PFSK-1 (cell line): Measurements from ENCODE around the gene MC1R.

Experiments used
- POLR2AphosphoS5 ChIP-seq: IDR thresholded peaks from 2 replicates; pipeline ENCODE4 v1.6.1; 2012; ENCODE audit warnings: low read depth, mild to moderate bottlenecking, control low read depth, low read length, moderate library complexity
- SIN3A ChIP-seq: IDR thresholded peaks from 2 replicates; pipeline ENCODE4 v1.6.1; 2012; ENCODE audit warnings: mild to moderate bottlenecking, low read length, moderate library complexity, borderline replicate concordance; ENCODE audit not compliant: insufficient read depth
- TAF1 ChIP-seq: IDR thresholded peaks from 2 replicates; pipeline ENCODE4 v1.6.1; 2012; ENCODE audit warnings: low read length, control low read depth, borderline replicate concordance; ENCODE audit not compliant: insufficient read depth
- TF ChIP-seq, protein P1 (sequence below), 2 experiments: IDR thresholded peaks; 2 replicates each; pipeline versions ENCODE4 v1.6.1 to v1.8.0; 2011 to 2012; ENCODE audit warnings: low read depth in 2 of 2, low read length in 2 of 2, control low read depth in 1 of 2, inconsistent platforms in 1 of 2, mild to moderate bottlenecking in 1 of 2, moderate library complexity in 1 of 2; ENCODE audit not compliant: insufficient read depth in 1 of 2

DNA sequence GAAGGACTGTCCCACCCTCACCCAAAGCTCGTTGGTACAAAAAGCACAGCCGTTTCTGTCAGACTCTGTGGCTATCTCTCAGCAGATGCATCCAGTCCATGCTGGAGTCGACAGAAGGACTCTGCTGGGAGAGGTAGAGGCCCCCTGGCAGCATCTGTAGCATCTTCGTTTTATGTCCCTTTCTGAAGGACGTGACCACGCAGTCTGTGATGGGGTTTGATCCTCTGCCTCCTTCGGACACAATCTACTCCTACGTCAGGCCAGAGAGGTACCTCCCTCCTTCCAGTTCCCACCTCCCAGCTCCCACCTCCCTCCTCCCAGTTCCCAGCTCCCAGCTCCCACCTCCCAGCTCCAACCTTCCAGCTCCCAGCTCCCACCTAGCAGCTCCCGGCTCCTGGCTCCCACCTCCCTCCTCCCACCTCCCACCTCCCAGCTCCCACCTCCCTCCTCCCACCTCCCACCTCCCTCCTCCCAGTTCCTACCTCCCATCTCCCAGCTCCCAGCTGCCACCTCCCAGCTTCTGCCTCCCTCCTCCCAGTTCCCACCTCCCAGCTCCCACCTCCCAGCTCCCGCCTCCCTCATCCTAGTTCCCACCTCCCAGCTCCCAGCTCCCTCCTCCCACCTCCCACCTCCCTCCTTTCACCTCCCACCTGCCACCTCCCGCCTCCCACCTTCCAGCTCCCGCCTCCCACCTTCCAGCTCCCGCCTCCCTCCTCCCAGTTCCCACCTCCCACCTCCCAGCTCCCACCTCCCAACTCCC, 11.4 kb upstream of the MC1R start:
- TF ChIP-seq, protein P1, sequence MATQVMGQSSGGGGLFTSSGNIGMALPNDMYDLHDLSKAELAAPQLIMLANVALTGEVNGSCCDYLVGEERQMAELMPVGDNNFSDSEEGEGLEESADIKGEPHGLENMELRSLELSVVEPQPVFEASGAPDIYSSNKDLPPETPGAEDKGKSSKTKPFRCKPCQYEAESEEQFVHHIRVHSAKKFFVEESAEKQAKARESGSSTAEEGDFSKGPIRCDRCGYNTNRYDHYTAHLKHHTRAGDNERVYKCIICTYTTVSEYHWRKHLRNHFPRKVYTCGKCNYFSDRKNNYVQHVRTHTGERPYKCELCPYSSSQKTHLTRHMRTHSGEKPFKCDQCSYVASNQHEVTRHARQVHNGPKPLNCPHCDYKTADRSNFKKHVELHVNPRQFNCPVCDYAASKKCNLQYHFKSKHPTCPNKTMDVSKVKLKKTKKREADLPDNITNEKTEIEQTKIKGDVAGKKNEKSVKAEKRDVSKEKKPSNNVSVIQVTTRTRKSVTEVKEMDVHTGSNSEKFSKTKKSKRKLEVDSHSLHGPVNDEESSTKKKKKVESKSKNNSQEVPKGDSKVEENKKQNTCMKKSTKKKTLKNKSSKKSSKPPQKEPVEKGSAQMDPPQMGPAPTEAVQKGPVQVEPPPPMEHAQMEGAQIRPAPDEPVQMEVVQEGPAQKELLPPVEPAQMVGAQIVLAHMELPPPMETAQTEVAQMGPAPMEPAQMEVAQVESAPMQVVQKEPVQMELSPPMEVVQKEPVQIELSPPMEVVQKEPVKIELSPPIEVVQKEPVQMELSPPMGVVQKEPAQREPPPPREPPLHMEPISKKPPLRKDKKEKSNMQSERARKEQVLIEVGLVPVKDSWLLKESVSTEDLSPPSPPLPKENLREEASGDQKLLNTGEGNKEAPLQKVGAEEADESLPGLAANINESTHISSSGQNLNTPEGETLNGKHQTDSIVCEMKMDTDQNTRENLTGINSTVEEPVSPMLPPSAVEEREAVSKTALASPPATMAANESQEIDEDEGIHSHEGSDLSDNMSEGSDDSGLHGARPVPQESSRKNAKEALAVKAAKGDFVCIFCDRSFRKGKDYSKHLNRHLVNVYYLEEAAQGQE (IDR thresholded peaks at IDR 0.05; ENCODE audit: insufficient read depth in 1 of 2, low read depth in 2 of 2, low read length in 2 of 2): no peak
- no peak for TF ChIP-seq POLR2AphosphoS5
- no peak for TF ChIP-seq TAF1
- no peak for TF ChIP-seq SIN3A
